NCI-H187 (cell line): ENCODE results near the gene TRABD2B.

Experiments
- DNase-seq, 2 experiments: peaks; one replicate each; lab custom pipeline; 2025; lab: John Stamatoyannopoulos, UW

TRABD2B gene

GRCh38 chr1:47774986-47775834 lies 222.0 kb downstream of the TRABD2B start:
- no peak for DNase-seq

GRCh38 chr1:47772960-47773682 lies 224.1 kb downstream of the TRABD2B start:
- no peak for DNase-seq

GRCh38 chr1:47772281-47772680 lies 224.9 kb downstream of the TRABD2B start:
- DNase-seq: no peak

GRCh38 chr1:47771751-47772150 lies 225.4 kb downstream of the TRABD2B start:
- DNase-seq: no peak

- no peak for DNase-seq
Observed at GRCh38 chr1:47769983-47770382, 227.2 kb downstream of the TRABD2B start.

- no peak for DNase-seq
Observed at GRCh38 chr1:47769295-47769694, 227.9 kb downstream of the TRABD2B start.

- DNase-seq: no peak
Observed at GRCh38 chr1:47767741-47768100, 229.5 kb downstream of the TRABD2B start.

- DNase-seq: no peak
Observed at GRCh38 chr1:47766832-47767740, 230.1 kb downstream of the TRABD2B start.

- DNase-seq: no peak
Observed at GRCh38 chr1:47765742-47766485, 231.3 kb downstream of the TRABD2B start.

- no peak for DNase-seq
Observed at GRCh38 chr1:47765236-47765635, 231.9 kb downstream of the TRABD2B start.

GRCh38 chr1:47764461-47765046 lies 232.6 kb downstream of the TRABD2B start:
- no peak for DNase-seq

GRCh38 chr1:47763591-47764171 lies 233.5 kb downstream of the TRABD2B start:
- DNase-seq: no peak

- DNase-seq: no peak
Observed at GRCh38 chr1:47761974-47762373, 235.2 kb downstream of the TRABD2B start.

GRCh38 chr1:47761201-47761930 lies 235.8 kb downstream of the TRABD2B start:
- no peak for DNase-seq

GRCh38 chr1:47759936-47760629 lies 237.1 kb downstream of the TRABD2B start:
- DNase-seq: no peak

- DNase-seq: no peak
Observed at GRCh38 chr1:47759251-47759935, 237.8 kb downstream of the TRABD2B start.

- DNase-seq: no peak
Observed at GRCh38 chr1:47758341-47759250, 238.6 kb downstream of the TRABD2B start.
